ENCODE data around the gene SYCP1.

- TF ChIP-seq, protein P1, sequence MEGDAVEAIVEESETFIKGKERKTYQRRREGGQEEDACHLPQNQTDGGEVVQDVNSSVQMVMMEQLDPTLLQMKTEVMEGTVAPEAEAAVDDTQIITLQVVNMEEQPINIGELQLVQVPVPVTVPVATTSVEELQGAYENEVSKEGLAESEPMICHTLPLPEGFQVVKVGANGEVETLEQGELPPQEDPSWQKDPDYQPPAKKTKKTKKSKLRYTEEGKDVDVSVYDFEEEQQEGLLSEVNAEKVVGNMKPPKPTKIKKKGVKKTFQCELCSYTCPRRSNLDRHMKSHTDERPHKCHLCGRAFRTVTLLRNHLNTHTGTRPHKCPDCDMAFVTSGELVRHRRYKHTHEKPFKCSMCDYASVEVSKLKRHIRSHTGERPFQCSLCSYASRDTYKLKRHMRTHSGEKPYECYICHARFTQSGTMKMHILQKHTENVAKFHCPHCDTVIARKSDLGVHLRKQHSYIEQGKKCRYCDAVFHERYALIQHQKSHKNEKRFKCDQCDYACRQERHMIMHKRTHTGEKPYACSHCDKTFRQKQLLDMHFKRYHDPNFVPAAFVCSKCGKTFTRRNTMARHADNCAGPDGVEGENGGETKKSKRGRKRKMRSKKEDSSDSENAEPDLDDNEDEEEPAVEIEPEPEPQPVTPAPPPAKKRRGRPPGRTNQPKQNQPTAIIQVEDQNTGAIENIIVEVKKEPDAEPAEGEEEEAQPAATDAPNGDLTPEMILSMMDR (IDR thresholded peaks at IDR 0.05), result no peak
- TF ChIP-seq POLR2AphosphoS5 (IDR thresholded peaks at IDR 0.05), result no peak
Measured at GRCh38 chr1:114982251-114982650, 127.6 kb downstream of the SYCP1 start.
